Common myeloid progenitor, CD34-positive (primary cell): ENCODE results near the gene SEC14L1.

Experiments used
- CTCF ChIA-PET: fragments of 350-600 bp; sonication (Branson Sonifier 250); formaldehyde crosslinking; loops from one replicate; lab custom pipeline; 2021; ENCODE audit warnings: antibody characterized with exemption; lab: Charles Lee
- POLR2A ChIA-PET: fragments of 350-600 bp; sonication (Branson Sonifier 250); formaldehyde crosslinking; loops from one replicate; lab custom pipeline; 2021; ENCODE audit warnings: antibody characterized with exemption; lab: Charles Lee
- DNase-seq, 3 donors: peaks; one replicate each; pipeline versions ENCODE4 v3.0.0 to v3.0.0-alpha.2; 2013
- H3K27ac ChIP-seq, 2 experiments: 1 replicate in 1 of 2; 2 replicates in 1 of 2; pipeline ENCODE4 v1.7.0; 2013; ENCODE audit warnings: inconsistent platforms in 2 of 2, low read length in 2 of 2, mild to moderate bottlenecking in 2 of 2, low read depth in 1 of 2, moderate library complexity in 1 of 2; ENCODE audit not compliant: severe bottlenecking in 2 of 2, insufficient read depth in 1 of 2, poor library complexity in 1 of 2
- H3K27me3 ChIP-seq, 5 experiments: replicated peaks in 2 of 5; 1 replicate in 3 of 5; 2 replicates in 2 of 5; pipeline versions ENCODE4 v1.6.1 to v1.7.0; 2013; ENCODE audit warnings: low read length in 4 of 5, mild to moderate bottlenecking in 2 of 5, moderate library complexity in 2 of 5, inconsistent platforms in 1 of 5; ENCODE audit not compliant: insufficient read depth in 5 of 5, control insufficient read depth in 4 of 5
- H3K36me3 ChIP-seq, 4 experiments: 1 replicate in 2 of 4; 2 replicates in 2 of 4; pipeline versions ENCODE4 v1.6.1 to v1.7.0; 2013; ENCODE audit warnings: low read length in 3 of 4, control low read depth in 1 of 4, mild to moderate bottlenecking in 1 of 4; ENCODE audit not compliant: control insufficient read depth in 4 of 4, insufficient read depth in 4 of 4
- H3K4me1 ChIP-seq, 4 experiments: 1 replicate in 3 of 4; 2 replicates in 1 of 4; pipeline versions ENCODE4 v1.6.1 to v1.7.1; 2013; ENCODE audit warnings: low read length in 3 of 4, mild to moderate bottlenecking in 3 of 4, control low read depth in 1 of 4, inconsistent platforms in 1 of 4, moderate library complexity in 1 of 4; ENCODE audit not compliant: control insufficient read depth in 4 of 4, insufficient read depth in 4 of 4; ENCODE audit errors: control extremely low read depth in 1 of 4
- H3K4me3 ChIP-seq, 7 experiments: 1 replicate in 4 of 7; 2 replicates in 3 of 7; pipeline versions ENCODE4 v1.5.1 to v1.7.0; 2013; ENCODE audit warnings: mild to moderate bottlenecking in 7 of 7, low read length in 6 of 7, moderate library complexity in 6 of 7, inconsistent platforms in 2 of 7, low read depth in 2 of 7, control low read depth in 1 of 7; ENCODE audit not compliant: insufficient read depth in 4 of 7, control insufficient read depth in 1 of 7; ENCODE audit errors: extremely low read depth in 1 of 7
- H3K9me3 ChIP-seq, 5 experiments: 1 replicate in 4 of 5; 2 replicates in 1 of 5; pipeline versions ENCODE4 v1.6.1 to v1.7.1; 2013; ENCODE audit warnings: low read length in 4 of 5, mild to moderate bottlenecking in 2 of 5, inconsistent platforms in 1 of 5, low read depth in 1 of 5, moderate library complexity in 1 of 5; ENCODE audit not compliant: control insufficient read depth in 4 of 5, insufficient read depth in 2 of 5; ENCODE audit errors: control extremely low read depth in 1 of 5
- WGBS: methylation state at CpG from one replicate; pipeline ENCODE4 v1.1.5; 2013; ENCODE audit not compliant: insufficient coverage; 5-methylcytosine and 5-hydroxymethylcytosine counted together

The SEC14L1 gene

GRCh38 chr17:77165577-77165976 is 24.8 kb downstream of the SEC14L1 start:
- ChIA-PET CTCF (interaction anchor here (0.7 to 1.8 kb wide), 2 partner anchors 9 to 49 kb away, joined by 4 to 8 read pairs; no protein-coding TSS in a partner anchor), POLR2A (no interaction called here)
- H3K27me3 ChIP-seq = no peaks in the 10 kb centered on the region
- H3K36me3 ChIP-seq = peaks cover 0 to 25% (median 7%) of the 10 kb centered on the region in 4 experiments
- DNase-seq = no peak
- H3K27ac ChIP-seq = peak overlapping the region in 1 of 2 experiments; percentile 43
- peaks cover 5 to 46% (median 17%) of the 10 kb centered on the region in 4 experiments for H3K4me1 ChIP-seq
- no peak overlapping the region for H3K4me3 ChIP-seq
- WGBS = no CpG with 5 or more reads among the region's 1 CpG
- peaks cover 3 to 47% (median 24%) of the 10 kb centered on the region in 5 experiments for H3K9me3 ChIP-seq

- peak in 2 of 3 donors; percentile 28 to 40 for DNase-seq
- CTCF ChIA-PET = interaction anchor here (1.7 kb wide), 2 partner anchors 12 to 81 kb away, joined by 3 to 6 read pairs; no protein-coding TSS in a partner anchor
- no peak overlapping the region for H3K4me3 ChIP-seq
- H3K27ac ChIP-seq = no peak overlapping the region
- H3K9me3 ChIP-seq = peaks cover 3 to 61% (median 29%) of the 10 kb centered on the region in 5 experiments
- no peaks in the 10 kb centered on the region for H3K27me3 ChIP-seq
- WGBS = 100% methylated on average over 3 of the region's 12 CpGs
- POLR2A ChIA-PET = no interaction called here
- peaks cover 5 to 36% (median 17%) of the 10 kb centered on the region in 4 experiments for H3K4me1 ChIP-seq
- peaks cover 0 to 35% (median 7%) of the 10 kb centered on the region in 4 experiments for H3K36me3 ChIP-seq
Measured at GRCh38 chr17:77167472-77168306, 26.9 kb downstream of the SEC14L1 start.

DNA sequence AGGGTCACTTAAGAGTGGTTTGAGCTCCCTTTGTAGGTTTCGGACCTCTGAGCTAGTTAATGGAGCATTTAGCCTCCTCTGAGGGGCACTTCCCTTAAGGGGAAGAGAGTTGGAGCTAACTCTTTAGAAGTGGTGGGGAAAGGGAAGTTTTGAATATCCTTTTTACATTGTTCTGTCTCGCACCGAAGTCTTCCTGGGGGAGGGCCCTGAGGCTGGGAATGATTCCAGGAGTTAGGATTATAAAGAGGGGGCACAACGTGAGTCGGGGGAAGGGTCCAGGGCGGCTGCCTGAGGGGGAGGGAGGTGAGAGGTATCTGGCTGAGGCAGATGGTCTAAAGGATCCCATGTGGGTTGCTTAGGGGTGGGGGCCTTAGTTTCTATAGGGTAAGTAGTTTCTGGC is 32.3 kb downstream of the SEC14L1 start:
- DNase-seq = no peak
- Histone ChIP-seq H3K27me3 (no peaks in the 10 kb centered on the region), H3K36me3 (peaks cover 9 to 53% (median 16%) of the 10 kb centered on the region in 4 experiments), H3K4me1 (no peaks in the 10 kb centered on the region), H3K4me3 (no peak overlapping the region), H3K9me3 (peaks cover 10 to 66% (median 37%) of the 10 kb centered on the region in 5 experiments), H3K27ac (no peak overlapping the region)
- whole genome bisulfite sequencing = 96% methylated on average over 4 of the region's 6 CpGs
- POLR2A ChIA-PET = no interaction called here
- CTCF ChIA-PET = interaction anchor here (0.7 kb wide), 1 partner anchor 52 kb away, joined by 5 read pairs; no protein-coding TSS in a partner anchor

- Histone ChIP-seq H3K4me3 (peak overlapping the region in 1 of 7 experiments; percentile 3), H3K27me3 (no peaks in the 10 kb centered on the region), H3K36me3 (peaks cover 10 to 40% (median 17%) of the 10 kb centered on the region in 4 experiments), H3K27ac (no peak overlapping the region), H3K9me3 (peaks cover 7 to 46% (median 28%) of the 10 kb centered on the region in 5 experiments), H3K4me1 (no peaks in the 10 kb centered on the region)
- CTCF ChIA-PET = no interaction called here
- no peak for DNase-seq
- POLR2A ChIA-PET = no interaction called here
- 98% methylated on average over 8 of the region's 10 CpGs for WGBS
Measured at GRCh38 chr17:77174928-77175661, 34.3 kb downstream of the SEC14L1 start.

GRCh38 chr17:77177002-77177741 is 36.4 kb downstream of the SEC14L1 start:
- no CpG with 5 or more reads among the region's 3 CpGs for WGBS
- H3K4me3 ChIP-seq = no peak overlapping the region
- H3K27ac ChIP-seq = no peak overlapping the region
- DNase-seq = no peak
- H3K9me3 ChIP-seq = peaks cover 7 to 32% (median 25%) of the 10 kb centered on the region in 5 experiments
- POLR2A ChIA-PET = interaction anchor here (1.0 kb wide), 1 partner anchor 18 kb away, joined by 4 read pairs; no protein-coding TSS in a partner anchor
- CTCF ChIA-PET = no interaction called here
- H3K27me3 ChIP-seq = no peaks in the 10 kb centered on the region
- H3K4me1 ChIP-seq = peaks cover 6 to 10% (median 8%) of the 10 kb centered on the region in 4 experiments
- peaks cover 10 to 29% (median 17%) of the 10 kb centered on the region in 4 experiments for H3K36me3 ChIP-seq

GRCh38 chr17:77178050-77178449 is 37.3 kb downstream of the SEC14L1 start:
- Histone ChIP-seq H3K9me3 (peaks cover 7 to 23% (median 19%) of the 10 kb centered on the region in 5 experiments), H3K27ac (no peak overlapping the region), H3K4me1 (peaks cover 14 to 19% (median 16%) of the 10 kb centered on the region in 4 experiments), H3K27me3 (no peaks in the 10 kb centered on the region), H3K36me3 (peaks cover 10 to 23% (median 17%) of the 10 kb centered on the region in 4 experiments), H3K4me3 (no peak overlapping the region)
- ChIA-PET POLR2A (interaction anchor here (0.6 to 1.0 kb wide), 2 partner anchors 18 to 93 kb away, joined by 4 read pairs; no protein-coding TSS in a partner anchor), CTCF (no interaction called here)
- DNase-seq = no peak
- WGBS = 100% methylated on average over 1 of the region's 5 CpGs
